HEK293 (cell line): ENCODE results near the gene ZBTB1.

Experiments
- PRDM1 ChIP-seq: fragments of 450-650 bp; formaldehyde crosslinking; IDR thresholded peaks from 2 replicates; pipeline ENCODE4; 2016; ENCODE audit warnings: missing biosample characterization, missing genetic modification characterization
- ZNF837 ChIP-seq: fragments of 450-650 bp; formaldehyde crosslinking; IDR thresholded peaks from 2 replicates; pipeline ENCODE4 v1.5.1; 2016; ENCODE audit warnings: missing biosample characterization, missing genetic modification characterization

GRCh38 chr14:64464651-64465050, 39.9 kb upstream of the ZBTB1 start:
- TF ChIP-seq ZNF837 (tag by site-specific recombination): no peak
- TF ChIP-seq PRDM1 (tag by site-specific recombination): no peak
